GM15510 (cell line): Measurements from ENCODE around the gene TFDP1.

ENCODE experiments used
- POLR2A ChIP-seq: IDR thresholded peaks from 3 replicates; pipeline ENCODE4 v1.6.1; 2011; ENCODE audit warnings: borderline replicate concordance; ENCODE audit not compliant: insufficient read length; ENCODE audit errors: extremely low read depth

Gene TFDP1

GRCh38 chr13:113579686-113580085, 4.9 kb upstream of the TFDP1 start:
- no peak for TF ChIP-seq POLR2A

DNA sequence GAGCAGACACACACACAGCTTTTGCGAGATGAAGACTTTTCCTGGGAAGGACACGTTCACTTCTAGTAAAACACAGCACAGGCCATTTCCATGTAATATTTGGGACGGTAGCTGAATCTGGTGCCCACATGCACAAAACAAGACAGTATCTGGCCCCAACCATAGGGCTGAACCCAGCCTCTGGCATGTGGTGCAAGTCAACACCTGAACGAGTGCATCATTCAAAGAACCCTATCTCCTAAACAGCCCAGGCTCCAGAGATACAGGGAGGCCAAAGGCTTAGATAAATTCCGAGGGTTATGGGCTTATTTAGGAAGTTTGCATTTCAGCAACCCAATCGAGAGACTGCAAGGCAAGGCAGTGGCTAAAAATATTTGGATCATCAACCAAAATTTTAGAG, 2.7 kb upstream of the TFDP1 start:
- no peak for TF ChIP-seq POLR2A

- no peak for TF ChIP-seq POLR2A
Observed at GRCh38 chr13:113582841-113583631, 1.5 kb upstream of the TFDP1 start.

DNA sequence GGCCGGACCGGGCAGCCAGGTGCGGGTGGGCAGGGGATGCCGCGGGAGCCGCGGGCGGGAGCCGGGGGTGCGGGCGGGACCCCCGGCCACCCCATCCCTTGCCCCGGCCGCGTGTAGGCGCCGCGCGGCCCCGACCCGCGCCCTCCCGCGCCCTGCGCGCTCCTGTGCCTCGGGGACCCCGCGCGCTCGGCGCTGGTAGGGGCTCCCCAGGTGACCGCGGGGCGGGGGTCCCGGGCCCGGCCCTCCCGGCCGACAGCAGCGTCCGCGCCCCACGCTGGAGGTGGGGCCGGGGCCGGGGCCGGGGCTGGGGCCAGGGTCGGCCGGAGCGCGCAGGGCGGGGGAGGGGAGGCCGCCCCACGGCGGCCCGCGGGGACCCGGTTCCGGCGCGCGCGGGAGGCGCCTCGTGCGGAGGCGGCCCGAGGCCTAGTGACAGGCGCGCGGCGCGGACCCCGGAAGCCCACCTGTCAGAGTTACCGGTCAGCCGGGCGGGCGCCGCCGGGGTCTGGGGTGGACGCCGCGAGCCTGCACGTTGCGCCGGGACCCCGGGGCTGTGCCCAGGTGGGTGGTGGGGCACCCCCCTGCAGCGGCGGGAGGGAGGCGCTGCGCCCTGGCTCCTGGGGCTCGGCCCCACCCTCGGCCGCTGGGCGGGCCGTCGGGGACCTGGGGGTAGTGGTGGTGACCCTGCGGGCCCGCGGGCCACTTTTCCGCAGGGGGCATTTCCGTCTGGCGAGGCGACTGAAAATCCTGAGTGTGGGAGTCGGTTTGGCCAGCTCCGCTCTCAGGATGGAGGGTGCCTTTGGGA, 518 bp downstream of the TFDP1 start:
- TF ChIP-seq POLR2A = no peak

DNA sequence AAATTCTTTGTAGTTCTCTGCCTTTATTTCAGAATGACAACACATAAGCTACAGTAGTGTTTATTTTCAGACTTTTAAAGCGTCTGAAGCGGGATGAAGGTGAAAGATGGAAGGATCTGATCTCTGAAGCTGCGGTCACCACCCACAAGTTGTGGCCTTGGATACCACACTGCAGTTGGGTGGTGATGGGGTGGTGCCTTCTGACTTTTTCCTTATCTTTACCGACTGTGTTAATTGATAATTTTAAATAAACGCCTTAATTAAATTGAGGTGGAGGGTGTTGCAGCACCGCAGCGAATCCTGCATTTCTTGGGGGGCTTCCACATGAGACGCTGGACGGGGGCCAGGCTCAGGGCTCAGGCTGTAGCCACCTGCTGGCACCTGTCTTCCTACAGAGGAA, 1.3 kb downstream of the TFDP1 start:
- no peak for TF ChIP-seq POLR2A

GRCh38 chr13:113586661-113587479, 2.3 kb downstream of the TFDP1 start:
- TF ChIP-seq POLR2A = no peak

DNA sequence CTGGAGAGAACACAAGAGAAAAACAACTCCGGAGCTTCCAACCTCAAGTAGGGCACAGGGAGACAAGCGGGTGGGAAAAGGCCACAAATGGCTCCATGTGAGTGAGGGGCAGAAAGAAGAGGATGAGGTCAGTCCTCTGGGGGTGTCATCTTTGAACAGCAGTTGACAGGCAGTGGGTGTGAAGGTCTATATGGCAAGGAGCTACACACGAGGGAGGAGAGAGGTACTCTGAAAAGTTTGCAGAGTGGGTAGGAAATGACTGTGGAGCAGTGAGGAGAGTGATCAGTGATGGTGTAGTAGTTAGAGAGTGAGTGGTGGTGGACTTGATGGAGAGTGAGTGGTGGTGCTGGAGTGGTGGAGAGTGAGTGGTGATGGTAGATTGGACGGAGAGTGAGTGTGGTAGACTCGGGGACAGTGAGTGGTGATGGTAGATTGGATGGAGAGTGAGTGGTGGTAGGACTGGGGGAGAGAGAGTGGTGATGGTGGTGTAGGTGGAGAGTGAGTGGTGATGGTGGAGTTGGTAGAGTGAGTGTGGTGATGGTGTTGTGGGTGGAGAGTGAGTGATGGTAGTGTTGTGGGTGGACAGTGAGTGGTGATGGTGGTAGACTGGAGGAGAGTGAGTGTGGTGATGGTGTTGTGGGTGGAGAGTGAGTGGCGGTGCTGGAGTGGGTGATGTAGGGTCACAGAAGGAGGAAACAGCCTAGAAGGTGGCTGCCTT, 4.0 kb downstream of the TFDP1 start:
- no peak for TF ChIP-seq POLR2A

GRCh38 chr13:113589251-113589960, 4.9 kb downstream of the TFDP1 start:
- TF ChIP-seq POLR2A = no peak

- TF ChIP-seq POLR2A = no peak
Observed at GRCh38 chr13:113589961-113590339, 5.4 kb downstream of the TFDP1 start.

DNA sequence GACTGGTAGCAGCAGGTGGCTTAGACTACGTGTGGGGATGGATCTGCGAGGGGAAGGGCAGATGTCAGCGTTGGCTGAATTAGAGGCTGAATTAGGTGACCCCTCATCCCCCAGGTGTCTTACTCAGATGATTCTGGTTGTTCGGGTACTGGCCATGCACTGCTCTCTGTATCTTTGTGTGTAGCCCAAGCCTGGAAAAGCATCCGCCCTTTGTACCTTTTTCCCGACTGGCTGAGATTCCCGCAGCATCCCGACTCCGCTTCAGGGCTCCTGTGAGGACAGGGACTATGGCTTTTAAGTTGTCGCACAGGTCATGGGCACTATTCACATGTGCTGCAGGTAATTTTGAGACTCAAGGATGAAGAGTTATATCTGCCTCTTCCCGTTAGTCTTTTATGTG, 7.2 kb downstream of the TFDP1 start:
- TF ChIP-seq POLR2A = no peak

DNA sequence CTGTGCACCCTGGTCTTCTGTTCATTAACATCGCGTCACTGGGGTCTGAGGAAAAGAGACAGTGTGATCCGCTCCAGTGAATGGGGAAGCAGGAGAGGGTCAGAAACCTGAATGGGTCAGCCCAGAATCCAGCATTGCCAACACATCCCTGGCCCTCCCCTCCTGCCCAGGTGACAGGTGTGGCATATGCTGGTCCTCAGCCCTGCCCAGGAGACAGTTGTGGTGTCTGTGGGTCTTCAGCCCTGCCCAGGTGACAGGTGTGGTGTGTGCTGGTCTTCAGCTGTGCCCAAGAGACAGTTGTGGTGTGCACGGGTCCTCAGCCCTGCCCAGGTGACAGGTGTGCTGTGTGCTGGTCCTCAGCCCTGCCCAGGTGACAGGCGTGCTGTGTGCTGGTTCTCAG, 8.0 kb downstream of the TFDP1 start:
- no peak for TF ChIP-seq POLR2A

GRCh38 chr13:113595131-113595530, 10.6 kb downstream of the TFDP1 start:
- no peak for TF ChIP-seq POLR2A

- TF ChIP-seq POLR2A = no peak
Observed at GRCh38 chr13:113596321-113597200, 12.0 kb downstream of the TFDP1 start.

DNA sequence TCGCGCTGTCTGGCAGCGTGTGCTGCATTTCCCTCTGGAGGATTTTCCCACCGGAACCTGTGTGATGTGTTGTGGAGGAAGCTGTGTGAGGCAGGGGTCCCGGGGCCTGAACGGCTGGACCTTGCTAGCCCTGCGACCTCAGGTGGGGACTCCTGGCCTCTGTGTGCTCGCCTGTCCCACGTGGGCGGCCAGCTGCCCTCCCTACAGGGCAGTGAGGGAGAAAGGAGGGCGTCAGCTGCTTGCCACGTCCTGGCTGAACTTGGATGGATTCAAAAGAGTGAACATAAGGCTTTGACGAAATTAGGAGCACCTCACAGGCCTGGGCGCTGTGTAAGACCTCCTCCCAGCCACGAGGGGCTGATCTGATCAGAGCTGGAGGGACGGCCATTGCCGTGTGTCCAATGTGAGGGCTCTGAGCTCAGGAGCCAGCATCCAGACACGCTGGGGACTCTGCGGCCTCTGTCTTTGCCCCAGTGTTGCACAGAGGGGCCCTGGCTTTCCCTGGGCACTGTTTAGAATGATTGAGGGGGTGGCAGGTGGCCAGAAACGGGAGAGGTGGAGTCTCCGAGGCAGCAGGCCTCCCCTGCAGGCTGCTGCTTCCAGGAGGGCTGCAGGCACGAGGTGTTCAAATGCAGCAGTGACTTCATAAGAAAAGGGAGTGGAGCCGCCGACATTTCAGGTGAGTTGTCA, 13.0 kb downstream of the TFDP1 start:
- no peak for TF ChIP-seq POLR2A
